Adrenal gland (tissue), 12 donors: Measurements from ENCODE around the gene PLEK2. TPM values are rescaled to one million over a fixed set of nuclear protein-coding genes. Genes with fewer than 3 reads are reported as not detected.

Experiments used
- DNase-seq, 7 donors: peaks; one replicate each; pipeline ENCODE4 v3.0.0-alpha.2; 2019 to 2020
- H3K27ac ChIP-seq, 5 donors: fragments of 200-600 bp; sonication (generic) in 4 of 5; 1 replicate in 3 of 5; 2 replicates in 2 of 5; pipeline versions ENCODE4 v1.5.1 to v1.8.0; 2016 to 2020; ENCODE audit warnings: mild to moderate bottlenecking in 1 of 5
- H3K27me3 ChIP-seq: fragments of 200-600 bp; 2 replicates; pipeline ENCODE4 v1.8.0; 2021
- H3K36me3 ChIP-seq, 2 donors: fragments of 200-600 bp; replicated peaks in 1 of 2; 1 replicate in 1 of 2; 2 replicates in 1 of 2; pipeline versions ENCODE4 v1.5.1 to v1.8.0; 2018 to 2022
- H3K4me1 ChIP-seq, 2 donors: fragments of 200-600 bp; replicated peaks in 1 of 2; 1 replicate in 1 of 2; 2 replicates in 1 of 2; pipeline versions ENCODE4 v1.5.1 to v1.8.0; 2018 to 2021
- H3K4me3 ChIP-seq, 4 donors: fragments of 200-600 bp; sonication (generic) in 3 of 4; one replicate each; pipeline ENCODE4 v1.5.1; 2016 to 2018
- H3K9me3 ChIP-seq, 3 donors: fragments of 200-600 bp; sonication (generic) in 1 of 3; replicated peaks in 1 of 3; 1 replicate in 2 of 3; 2 replicates in 1 of 3; pipeline versions ENCODE4 v1.5.1 to v1.8.0; 2016 to 2021
- CTCF ChIP-seq, 6 experiments: fragments of 450-650 bp in 4 of 6; fragments of 200-600 bp in 2 of 6; sonication (generic) in 1 of 6; IDR thresholded peaks; 1 replicate in 5 of 6; 2 replicates in 1 of 6; pipeline versions ENCODE4 v1.5.1 to v1.8.0; 2016 to 2021; ENCODE audit warnings: antibody characterized with exemption in 6 of 6, mild to moderate bottlenecking in 2 of 6, moderate library complexity in 1 of 6
- POLR2A ChIP-seq, 2 donors: fragments of 450-650 bp; IDR thresholded peaks; one replicate each; pipeline ENCODE4 v1.6.1; 2017; ENCODE audit warnings: antibody characterized with exemption in 2 of 2, mild to moderate bottlenecking in 2 of 2, moderate library complexity in 1 of 2
- WGBS, 4 donors: extraction: QIAGEN DNeasy Blood & Tissue Kit in 2 of 4; methylation state at CpG; one replicate each; pipeline versions ENCODE4 v1.1.5 to v1.1.7; 2013 to 2017; 5-methylcytosine and 5-hydroxymethylcytosine counted together
- intact Hi-C, 2 donors: fragments of 100-400 bp; cut with DNase I; formaldehyde crosslinking; loops; one replicate each; pipeline versions ENCODE4 v1.14.1 to v1.15.0; 2022 to 2023
- polyA plus RNA-seq, 3 donors: library from polyadenylated mRNA; stranded (reverse); fragments of 200-250 nt in 2 of 3; fragments of 350-450 nt in 1 of 3; fragmentation: Illumina TruSeq in 1 of 3; extraction: RNeasy Lipid Tissue Mini Kit (QIAGEN cat#74804) in 1 of 3; gene quantifications; one replicate each; pipeline ENCODE4 v1.2.3, GENCODE V29; 2013 to 2014
- total RNA-seq, 9 donors: library from RNA; depleted of rRNA in 4 of 9; stranded (reverse); fragments of >200 nt in 4 of 9; fragments of 120-200 nt in 1 of 9; fragmentation: NEBNext Ultra II Directional in 1 of 9; extraction: Animal tissue kit (Norgen Biotek cat#: 25700) in 1 of 9; gene quantifications; one replicate each; pipeline versions ENCODE4 v1.1.0 to v1.2.4, GENCODE V29; 2013 to 2023
- donor health status: healthy with polysubstance abuse.
- donor health status: Bipolar disorder and iron deficiency.
- donor health status: DM: yes; HTN: yes; CAD: no.
- donor health status: DM: no; HTN: no; CAD: no.
- donor health status: DM: no; HTN: no; CAD: no.
- donor health status: DM: yes; HTN: yes; CAD: no.

The PLEK2 gene
- total and polyA plus RNA-seq, 12 donors: 19.6 to 384 (median 56.1) TPM

GRCh38 chr14:67373347-67373746, 38.6 kb downstream of the PLEK2 start:
- Histone ChIP-seq H3K4me3 (no peak overlapping the region), H3K27ac (peak overlapping the region in 1 of 5 donors; percentile 10), H3K9me3 (no peaks in the 10 kb centered on the region), H3K4me1 (peaks cover 10 to 18% of the 10 kb centered on the region in 2 donors), H3K27me3 (no peaks in the 10 kb centered on the region), H3K36me3 (peaks cover 0 to 50% of the 10 kb centered on the region in 2 donors)
- DNase-seq: no peak
- intact Hi-C loops: no loop called here
- 83 to 89% (median 85%) methylated on average over 2 of the region's 2 CpGs for WGBS, 4 donors
- TF ChIP-seq CTCF (IDR thresholded peaks at IDR 0.05): no peak
- TF ChIP-seq POLR2A (IDR thresholded peaks at IDR 0.05): no peak

- no peaks in the 10 kb centered on the region for H3K27me3 ChIP-seq
- TF ChIP-seq CTCF (IDR thresholded peaks at IDR 0.05) (no peak), POLR2A (IDR thresholded peaks at IDR 0.05) (no peak)
- peaks cover 0 to 50% of the 10 kb centered on the region in 2 donors for H3K36me3 ChIP-seq
- H3K27ac ChIP-seq: no peak overlapping the region
- no peak for DNase-seq
- peaks cover 10 to 18% of the 10 kb centered on the region in 2 donors for H3K4me1 ChIP-seq
- 93 to 97% (median 95%) methylated on average over 1 of the region's 1 CpG for WGBS, 4 donors
- no peak overlapping the region for H3K4me3 ChIP-seq
- intact Hi-C loops: no loop called here
- H3K9me3 ChIP-seq: no peaks in the 10 kb centered on the region
Observed at GRCh38 chr14:67372833-67373232, 39.1 kb downstream of the PLEK2 start.

GRCh38 chr14:67371247-67372148, 40.5 kb downstream of the PLEK2 start:
- H3K27me3 ChIP-seq: no peaks in the 10 kb centered on the region
- no peak overlapping the region for H3K4me3 ChIP-seq
- H3K36me3 ChIP-seq: peaks cover 0 to 50% of the 10 kb centered on the region in 2 donors
- peaks cover 10 to 18% of the 10 kb centered on the region in 2 donors for H3K4me1 ChIP-seq
- TF ChIP-seq POLR2A (IDR thresholded peaks at IDR 0.05) (no peak), CTCF (IDR thresholded peaks at IDR 0.05) (no peak)
- intact Hi-C loops: no loop called here
- H3K27ac ChIP-seq: peak overlapping the region in 2 of 5 donors; percentile 9 to 46
- WGBS, 4 donors: 82 to 94% (median 90%) methylated on average over 4 of the region's 4 CpGs
- DNase-seq: no peak
- no peaks in the 10 kb centered on the region for H3K9me3 ChIP-seq

GRCh38 chr14:67370830-67371229, 41.1 kb downstream of the PLEK2 start:
- Histone ChIP-seq H3K27ac (peak overlapping the region in 2 of 5 donors; percentile 35 to 46), H3K27me3 (no peaks in the 10 kb centered on the region), H3K4me3 (no peak overlapping the region), H3K36me3 (peaks cover 0 to 50% of the 10 kb centered on the region in 2 donors), H3K9me3 (no peaks in the 10 kb centered on the region), H3K4me1 (peaks cover 10 to 18% of the 10 kb centered on the region in 2 donors)
- WGBS, 4 donors: 70 to 80% (median 75%) methylated on average over 5 of the region's 5 CpGs
- TF ChIP-seq POLR2A (IDR thresholded peaks at IDR 0.05): no peak
- intact Hi-C loops: no loop called here
- DNase-seq: peak in 2 of 7 donors; percentile 35 to 41
